Thyroid gland (tissue), 4 donors: ENCODE results near the gene LIMCH1.

Source experiments
- CTCF ChIP-seq, 6 experiments: fragments of 200-600 bp in 3 of 6; fragments of 450-650 bp in 3 of 6; sonication (generic) in 3 of 6; IDR thresholded peaks; one replicate each; pipeline ENCODE4 v1.5.1; 2016 to 2019; ENCODE audit warnings: antibody characterized with exemption in 6 of 6, mild to moderate bottlenecking in 2 of 6, inconsistent platforms in 1 of 6, moderate library complexity in 1 of 6
- POLR2A ChIP-seq, 2 donors: fragments of 450-650 bp; IDR thresholded peaks; one replicate each; pipeline ENCODE4 v1.6.1; 2017; ENCODE audit warnings: antibody characterized with exemption in 2 of 2, mild to moderate bottlenecking in 2 of 2, moderate library complexity in 1 of 2

GRCh38 chr4:41514766-41515481, 23.0 kb upstream of the LIMCH1 start:
- TF ChIP-seq CTCF (IDR thresholded peaks at IDR 0.05) (no peak), POLR2A (IDR thresholded peaks at IDR 0.05) (no peak)
